ENCODE data around the gene TFAP2C. TPM values are rescaled to one million over a fixed set of nuclear protein-coding genes. Genes with fewer than 3 reads are reported as not detected.

The TFAP2C gene
- total and polyA plus RNA-seq, 2 donors (not counting 3 experiments of a cell fraction or from before 2014, with no cell fraction given) = 0.06 TPM; not detected in 1

GRCh38 chr20:56581701-56582100 lies 47.4 kb upstream of the TFAP2C start:
- FAIRE-seq (no peak), DNase-seq (ENCODE audit: low read depth, low spot score) (no peak)
- Histone ChIP-seq H4K20me1 (replicated peaks; ENCODE audit: control insufficient read depth, extremely low read depth, insufficient read depth, low read length) (no peaks in the 10 kb centered on the region), H3K9ac (replicated peaks; ENCODE audit: extremely low read depth, insufficient read depth, low read length) (no peak overlapping the region), H2AFZ (ENCODE audit: low read depth, low read length) (no peak overlapping the region), H3K27me3 (ENCODE audit: control insufficient read depth in 2 of 2, insufficient read depth in 2 of 2, low read length in 2 of 2) (no peaks in the 10 kb centered on the region), H3K4me3 (replicated peaks in 1 of 3; ENCODE audit: insufficient read depth in 1 of 3, low read depth in 1 of 3, low read length in 3 of 3) (no peak overlapping the region), H3K27ac (ENCODE audit: insufficient read depth, low read depth, low read length) (no peak overlapping the region), H3K9me1 (replicated peaks; ENCODE audit: control insufficient read depth, extremely low read depth, insufficient read depth, low read length) (no peaks in the 10 kb centered on the region), H3K4me1 (ENCODE audit: control insufficient read depth, extremely low read depth, insufficient read depth, low read length) (no peaks in the 10 kb centered on the region), H3K9me3 (replicated peaks; ENCODE audit: control insufficient read depth, insufficient read depth, low read length) (no peaks in the 10 kb centered on the region), H3K36me3 (ENCODE audit: control insufficient read depth in 2 of 2, extremely low read depth in 1 of 2, insufficient read depth in 2 of 2, low read length in 2 of 2) (no peaks in the 10 kb centered on the region), H3K79me2 (ENCODE audit: control insufficient read depth, insufficient read depth, low read length) (no peaks in the 10 kb centered on the region), H3K4me2 (ENCODE audit: insufficient read depth, low read length) (no peak overlapping the region)
- ChIA-PET POLR2A (interaction anchor here (0.7 kb wide), 1 partner anchor 708 kb away, joined by 3 read pairs; no protein-coding TSS in a partner anchor), CTCF (interaction anchor here (7.1 kb wide), 1 partner anchor 32 kb away, joined by 96 read pairs; no protein-coding TSS in a partner anchor)
- TF ChIP-seq MYC (IDR thresholded peaks at IDR 0.05; ENCODE audit: low read depth, low read length) = no peak
- TF ChIP-seq JUN (IDR thresholded peaks at IDR 0.05; ENCODE audit: borderline replicate concordance, insufficient read depth, insufficient read length, low read depth) = no peak
- no peak for TF ChIP-seq CTCF (IDR thresholded peaks at IDR 0.05; ENCODE audit: extremely low read depth in 1 of 2, insufficient read depth in 1 of 2, low read depth in 1 of 2, low read length in 2 of 2)
- no peak for TF ChIP-seq POLR2A (IDR thresholded peaks at IDR 0.05; ENCODE audit: low read depth, low read length)
- TF ChIP-seq FOS (IDR thresholded peaks at IDR 0.05; ENCODE audit: borderline replicate concordance, insufficient read depth, low read length) = no peak
- no peak for TF ChIP-seq POLR2AphosphoS5 (IDR thresholded peaks at IDR 0.05; ENCODE audit: insufficient read depth, low read depth, low read length)
- no peak for TF ChIP-seq GATA2 (IDR thresholded peaks at IDR 0.05; ENCODE audit: insufficient read depth, insufficient read length, low read depth, low read length)
- TF ChIP-seq EZH2 (IDR thresholded peaks at IDR 0.05; ENCODE audit: borderline replicate concordance, low read depth, low read length, severe bottlenecking) = no peak
- no peak for TF ChIP-seq MAX (IDR thresholded peaks at IDR 0.05; ENCODE audit: insufficient read depth, insufficient read length)
- dilution Hi-C loops (cut with MboI; ENCODE audit: extremely low pct_ligation_motif_present, low sequenced_read_pairs) = no loop called here
- no TSS peak for BruUV-seq (replicated peaks)
- intact Hi-C loops (cut with micrococcal nuclease) = no loop called here

All from endothelial cell of umbilical vein (primary cell).